Mucosa of stomach (tissue), 1 donor: ENCODE measurements around the gene NDC1.
"Not testable (repeated sequence)": the region's sequence is repeated elsewhere in the genome, so short reads cannot be mapped to it uniquely, and the experiment has no call there.

ENCODE experiments used
- H3K27me3 ChIP-seq: one replicate; pipeline ENCODE4 v1.7.0; 2013; ENCODE audit warnings: mild to moderate bottlenecking, low read length; ENCODE audit not compliant: control insufficient read depth, insufficient read depth
- H3K36me3 ChIP-seq: one replicate; pipeline ENCODE4 v1.7.0; 2013; ENCODE audit warnings: low read length; ENCODE audit not compliant: control insufficient read depth, insufficient read depth
- H3K4me1 ChIP-seq: one replicate; pipeline ENCODE4 v1.7.0; 2013; ENCODE audit warnings: mild to moderate bottlenecking, low read length; ENCODE audit not compliant: control insufficient read depth, insufficient read depth
- H3K4me3 ChIP-seq: one replicate; pipeline ENCODE4 v1.7.0; 2013; ENCODE audit warnings: low read length
- H3K9ac ChIP-seq: one replicate; pipeline ENCODE4 v1.7.0; 2013; ENCODE audit warnings: mild to moderate bottlenecking, low read length, moderate library complexity
- H3K9me3 ChIP-seq: one replicate; pipeline ENCODE4 v1.7.0; 2013; ENCODE audit warnings: mild to moderate bottlenecking, low read length, moderate library complexity; ENCODE audit not compliant: control insufficient read depth
- donor health status: Pancreatic carcinoma.

The NDC1 gene, protein sequence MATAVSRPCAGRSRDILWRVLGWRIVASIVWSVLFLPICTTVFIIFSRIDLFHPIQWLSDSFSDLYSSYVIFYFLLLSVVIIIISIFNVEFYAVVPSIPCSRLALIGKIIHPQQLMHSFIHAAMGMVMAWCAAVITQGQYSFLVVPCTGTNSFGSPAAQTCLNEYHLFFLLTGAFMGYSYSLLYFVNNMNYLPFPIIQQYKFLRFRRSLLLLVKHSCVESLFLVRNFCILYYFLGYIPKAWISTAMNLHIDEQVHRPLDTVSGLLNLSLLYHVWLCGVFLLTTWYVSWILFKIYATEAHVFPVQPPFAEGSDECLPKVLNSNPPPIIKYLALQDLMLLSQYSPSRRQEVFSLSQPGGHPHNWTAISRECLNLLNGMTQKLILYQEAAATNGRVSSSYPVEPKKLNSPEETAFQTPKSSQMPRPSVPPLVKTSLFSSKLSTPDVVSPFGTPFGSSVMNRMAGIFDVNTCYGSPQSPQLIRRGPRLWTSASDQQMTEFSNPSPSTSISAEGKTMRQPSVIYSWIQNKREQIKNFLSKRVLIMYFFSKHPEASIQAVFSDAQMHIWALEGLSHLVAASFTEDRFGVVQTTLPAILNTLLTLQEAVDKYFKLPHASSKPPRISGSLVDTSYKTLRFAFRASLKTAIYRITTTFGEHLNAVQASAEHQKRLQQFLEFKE

DNA sequence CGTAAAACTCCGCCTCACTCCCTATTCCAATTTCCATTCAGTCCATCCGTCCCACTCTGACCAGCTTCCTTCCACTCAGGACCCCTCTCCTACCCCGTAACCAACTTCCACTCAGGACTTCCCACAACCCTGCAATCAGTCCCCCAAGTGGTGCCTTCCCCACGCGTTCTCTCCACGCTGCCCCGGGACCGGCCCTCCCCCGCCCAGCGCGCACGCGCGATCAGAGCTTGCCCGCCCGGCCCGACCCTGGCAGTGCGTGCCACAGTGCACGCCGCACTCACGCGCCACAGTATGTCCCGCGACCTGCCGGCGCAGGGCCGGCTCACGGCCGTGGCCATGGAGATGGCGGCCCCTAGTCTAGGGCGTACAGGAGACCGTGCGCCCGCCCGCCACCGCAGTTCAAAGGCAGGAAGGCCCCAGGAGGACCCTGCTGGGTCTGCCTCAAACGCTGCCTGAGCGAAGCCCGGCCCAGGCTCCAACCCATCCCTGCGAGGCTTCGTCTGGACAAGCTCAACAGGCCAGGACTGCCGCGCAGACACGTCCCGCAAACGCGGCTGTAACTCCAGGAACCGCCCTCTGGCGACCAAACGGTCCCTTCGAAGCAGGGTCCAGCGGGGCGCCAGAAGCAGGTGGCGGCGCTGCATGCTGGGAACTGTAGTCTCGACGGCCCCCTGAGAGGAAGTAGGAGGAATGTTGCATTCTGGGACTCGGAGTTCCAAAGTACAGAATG lies at the start of gene NDC1:
TSS of gene NDC1 (minus strand) at position 373 of the 730 bp plus-strand sequence. CDS start at position 338, 35 bp downstream.
- Histone ChIP-seq H3K9ac (peak within 1 kb of the TSS; percentile 87), H3K27me3 (no peaks in the 10 kb centered on the region), H3K4me3 (peak within 1 kb of the TSS; percentile 74), H3K36me3 (no peaks in the 10 kb centered on the region), H3K4me1 (no peaks in the 10 kb centered on the region), H3K9me3 (no peaks in the 10 kb centered on the region)

DNA sequence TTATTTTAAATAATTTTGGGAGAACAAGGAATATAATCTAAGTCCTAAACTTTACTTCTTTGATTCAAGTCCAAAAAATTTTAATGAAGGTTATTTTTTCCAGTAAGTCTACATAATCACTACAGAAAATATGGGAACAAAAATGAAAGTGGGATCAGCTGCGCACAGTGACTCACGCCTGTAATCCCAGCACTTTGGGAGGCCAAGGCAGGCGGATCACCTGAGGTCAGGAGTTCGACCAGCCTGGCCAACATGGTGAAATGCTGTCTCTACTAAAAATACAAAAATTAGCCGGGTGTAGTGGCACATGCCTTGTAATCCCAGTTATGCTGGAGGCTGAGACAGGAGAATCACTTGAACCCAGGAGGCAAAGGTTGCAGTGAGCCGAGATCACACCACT lies 45.5 kb upstream of the NDC1 start:
- not testable (repeated sequence) for H3K4me3 ChIP-seq, H3K4me1 ChIP-seq, H3K27me3 ChIP-seq, H3K9me3 ChIP-seq, H3K9ac ChIP-seq, H3K36me3 ChIP-seq

DNA sequence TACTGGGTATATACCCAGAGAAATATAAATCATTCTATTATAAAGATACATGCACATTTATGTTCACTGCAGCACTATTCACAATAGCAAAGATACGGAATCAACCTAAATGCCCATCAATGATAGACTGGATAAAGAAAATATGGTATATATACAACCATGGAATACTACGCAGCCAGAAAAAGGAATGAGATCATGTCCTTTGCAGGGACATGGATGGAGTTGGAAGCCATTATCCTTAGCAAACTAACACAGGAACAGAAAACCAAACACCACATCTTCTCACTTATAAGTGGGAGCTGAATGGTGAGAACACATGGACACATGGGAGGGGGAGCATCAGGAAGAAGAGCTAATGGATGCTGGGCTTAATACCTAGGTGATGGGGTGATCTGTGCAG lies 43.8 kb upstream of the NDC1 start:
- H3K36me3 ChIP-seq, H3K27me3 ChIP-seq, H3K4me1 ChIP-seq, H3K9me3 ChIP-seq, H3K4me3 ChIP-seq, H3K9ac ChIP-seq: not testable (repeated sequence)

GRCh38 chr1:53878492-53879105 lies 40.5 kb upstream of the NDC1 start:
- Histone ChIP-seq H3K4me1 (no peaks in the 10 kb centered on the region), H3K36me3 (no peaks in the 10 kb centered on the region), H3K9me3 (no peaks in the 10 kb centered on the region), H3K9ac (no peak overlapping the region), H3K4me3 (no peak overlapping the region), H3K27me3 (no peaks in the 10 kb centered on the region)

GRCh38 chr1:53875150-53875549 lies 37.1 kb upstream of the NDC1 start:
- H3K27me3 ChIP-seq, H3K9me3 ChIP-seq, H3K9ac ChIP-seq, H3K4me1 ChIP-seq, H3K4me3 ChIP-seq, H3K36me3 ChIP-seq: not testable (repeated sequence)

DNA sequence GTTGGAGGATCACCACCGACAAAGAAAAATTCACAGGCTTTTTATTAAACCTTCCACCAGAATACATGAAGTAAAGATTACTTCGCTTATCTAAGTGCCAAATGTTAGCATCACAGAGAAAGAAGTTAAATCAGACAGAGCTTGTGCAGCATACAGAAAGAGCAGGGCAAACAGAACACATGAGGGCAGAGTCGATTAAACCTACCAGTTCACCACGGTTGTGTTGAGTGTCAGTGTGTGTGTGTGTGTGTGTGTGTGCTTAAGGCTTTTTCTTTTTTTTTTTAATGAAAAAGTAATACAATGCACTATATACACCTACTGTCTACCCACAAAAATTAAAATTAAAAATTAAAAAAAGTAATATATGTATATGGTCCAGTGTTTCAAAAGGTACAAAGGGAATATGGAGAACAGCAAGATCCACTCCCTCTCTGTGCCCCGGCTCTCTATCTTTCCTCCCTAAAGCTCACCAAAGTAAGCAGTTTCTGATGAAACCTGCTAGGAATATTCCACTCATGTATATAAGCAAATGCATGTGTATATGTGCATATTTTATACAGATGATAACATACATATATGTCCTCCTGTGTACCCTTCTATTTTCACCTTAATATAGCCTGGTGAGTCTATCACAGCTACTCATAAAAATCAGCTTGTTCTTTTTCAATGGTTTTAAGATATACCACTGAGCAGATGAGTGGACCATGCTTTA lies 33.8 kb upstream of the NDC1 start:
- Histone ChIP-seq H3K36me3 (peaks cover 5% of the 10 kb centered on the region), H3K9ac (no peak overlapping the region), H3K4me3 (no peak overlapping the region), H3K4me1 (no peaks in the 10 kb centered on the region), H3K27me3 (no peaks in the 10 kb centered on the region), H3K9me3 (no peaks in the 10 kb centered on the region)

GRCh38 chr1:53871221-53871620 lies 33.1 kb upstream of the NDC1 start:
- Histone ChIP-seq H3K27me3 (no peaks in the 10 kb centered on the region), H3K4me1 (no peaks in the 10 kb centered on the region), H3K9ac (no peak overlapping the region), H3K9me3 (no peaks in the 10 kb centered on the region), H3K4me3 (no peak overlapping the region), H3K36me3 (peaks cover 5% of the 10 kb centered on the region)

GRCh38 chr1:53869454-53870117 lies 31.5 kb upstream of the NDC1 start:
- Histone ChIP-seq H3K9me3 (no peaks in the 10 kb centered on the region), H3K9ac (no peak overlapping the region), H3K27me3 (no peaks in the 10 kb centered on the region), H3K4me3 (no peak overlapping the region), H3K4me1 (no peaks in the 10 kb centered on the region), H3K36me3 (peaks cover 5% of the 10 kb centered on the region)

GRCh38 chr1:53868565-53868964 lies 30.5 kb upstream of the NDC1 start:
- no peaks in the 10 kb centered on the region for H3K9me3 ChIP-seq
- no peak overlapping the region for H3K9ac ChIP-seq
- H3K4me1 ChIP-seq, result no peaks in the 10 kb centered on the region
- H3K36me3 ChIP-seq, result peaks cover 5% of the 10 kb centered on the region
- no peaks in the 10 kb centered on the region for H3K27me3 ChIP-seq
- no peak overlapping the region for H3K4me3 ChIP-seq

DNA sequence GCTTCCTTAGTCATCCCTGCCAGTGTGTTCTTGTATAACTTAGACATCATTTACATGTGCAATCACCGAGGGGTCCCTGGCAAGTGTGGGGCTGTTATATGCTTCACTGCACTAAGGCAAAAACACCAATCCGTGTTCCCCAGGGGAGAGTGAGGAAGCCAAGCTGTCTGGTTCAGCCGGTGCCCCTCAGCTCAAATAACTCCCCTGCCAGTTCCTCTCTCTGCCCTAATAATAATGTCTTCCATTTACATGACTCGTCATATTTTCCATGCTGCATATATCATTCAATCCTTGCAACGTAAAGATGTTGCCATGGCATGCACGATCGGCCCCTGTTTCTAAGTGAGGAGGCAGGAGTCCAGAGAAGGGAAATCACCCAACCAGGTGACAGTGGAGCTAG lies 24.4 kb upstream of the NDC1 start:
- Histone ChIP-seq H3K27me3 (no peaks in the 10 kb centered on the region), H3K9me3 (no peaks in the 10 kb centered on the region), H3K36me3 (no peaks in the 10 kb centered on the region), H3K9ac (no peak overlapping the region), H3K4me1 (no peaks in the 10 kb centered on the region), H3K4me3 (no peak overlapping the region)

DNA sequence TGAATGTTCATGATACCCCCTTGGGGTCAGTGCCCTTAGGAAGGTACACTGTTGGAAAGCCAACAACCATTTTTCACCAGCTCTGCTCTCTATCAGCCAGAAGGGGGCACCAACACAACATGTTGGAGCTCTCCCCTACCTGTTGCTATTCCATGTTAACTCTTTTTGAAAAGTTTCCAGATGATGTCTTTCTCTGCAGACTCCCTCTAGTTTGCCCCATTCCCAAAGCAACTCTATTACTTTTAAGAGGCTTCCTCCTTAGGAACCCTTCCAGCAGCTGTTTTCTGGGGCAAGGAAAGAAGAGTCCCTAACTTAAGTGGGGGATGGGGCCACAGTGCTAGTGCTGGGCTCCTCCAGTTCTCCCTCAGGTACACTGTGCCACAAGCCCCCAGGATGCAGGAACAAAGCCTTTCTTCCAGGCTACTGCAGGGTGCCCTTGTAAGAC lies 22.9 kb upstream of the NDC1 start:
- Histone ChIP-seq H3K4me1 (no peaks in the 10 kb centered on the region), H3K27me3 (no peaks in the 10 kb centered on the region), H3K9ac (no peak overlapping the region), H3K36me3 (no peaks in the 10 kb centered on the region), H3K9me3 (no peaks in the 10 kb centered on the region), H3K4me3 (no peak overlapping the region)
